Measurements from ENCODE around the gene NOP56.

Gene NOP56

DNA sequence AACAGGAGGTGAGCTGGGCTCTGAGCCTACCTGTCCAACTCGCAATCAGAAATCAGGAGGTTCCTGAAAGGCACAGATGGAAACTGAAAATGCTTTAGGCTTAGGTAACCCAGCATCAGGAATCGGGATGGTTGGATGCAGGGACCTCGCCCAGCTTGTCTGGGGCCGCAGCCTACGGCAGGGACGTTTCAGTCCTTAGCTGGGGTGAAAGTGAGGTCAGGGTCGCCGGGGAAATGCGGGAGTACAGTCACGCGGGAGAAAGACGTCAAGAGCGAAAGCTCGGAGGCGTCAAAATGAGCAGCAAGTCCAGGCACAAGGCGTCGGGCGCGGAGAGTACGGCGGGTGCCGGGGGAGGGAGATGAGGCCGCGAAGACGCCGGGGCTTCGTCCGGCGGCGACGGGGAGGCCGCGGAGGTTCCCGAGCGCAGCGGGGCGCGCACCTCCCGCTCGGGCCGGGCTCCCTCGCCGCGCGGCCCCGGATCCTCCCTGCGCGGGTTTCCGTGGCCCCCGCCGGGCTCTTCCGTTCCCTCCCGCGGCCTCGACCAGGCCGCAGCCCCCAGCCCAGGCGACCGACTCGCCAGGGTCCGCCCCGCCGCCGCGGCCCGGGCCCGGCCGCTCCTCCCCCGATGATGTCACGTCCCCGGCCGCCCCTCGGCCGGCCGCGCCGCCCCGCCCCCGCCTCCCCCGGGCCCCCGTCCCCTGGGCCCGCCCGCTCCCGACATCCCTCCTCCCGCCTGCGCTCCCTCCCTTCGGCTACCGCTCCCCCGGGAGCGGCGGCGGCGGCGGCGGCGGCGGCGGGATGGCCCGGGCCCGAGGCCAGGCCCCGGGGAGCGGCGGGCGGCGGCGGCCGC is 39.8 kb downstream of the NOP56 start, which contains the start of gene EBF4:
TSS of gene EBF4 (plus strand) at position 745 of the 850 bp plus-strand sequence. CDS start 866 bp downstream, outside the sequence.
- DNase-seq (ENCODE audit: low read depth in 1 of 2, low spot score in 1 of 2), result no peak
- Histone ChIP-seq H3K27me3 (ENCODE audit: insufficient read depth, poor library complexity, severe bottlenecking) (peaks cover 42% of the 10 kb centered on the region), H3K27ac (replicated peaks) (no peak within 1 kb of the TSS), H3K4me3 (replicated peaks; ENCODE audit: insufficient read depth, low read length) (peak within 1 kb of the TSS; percentile 9; the same call in 1 of the 2 replicates)
- TF ChIP-seq GABPA (IDR thresholded peaks at IDR 0.05; ENCODE audit: low read depth), result no peak
- no peak for TF ChIP-seq POLR2AphosphoS5 (IDR thresholded peaks at IDR 0.05; ENCODE audit: low read depth)
- no peak for TF ChIP-seq SPI1 (IDR thresholded peaks at IDR 0.05; ENCODE audit: borderline replicate concordance, low read depth)
- TF ChIP-seq, protein P1, sequence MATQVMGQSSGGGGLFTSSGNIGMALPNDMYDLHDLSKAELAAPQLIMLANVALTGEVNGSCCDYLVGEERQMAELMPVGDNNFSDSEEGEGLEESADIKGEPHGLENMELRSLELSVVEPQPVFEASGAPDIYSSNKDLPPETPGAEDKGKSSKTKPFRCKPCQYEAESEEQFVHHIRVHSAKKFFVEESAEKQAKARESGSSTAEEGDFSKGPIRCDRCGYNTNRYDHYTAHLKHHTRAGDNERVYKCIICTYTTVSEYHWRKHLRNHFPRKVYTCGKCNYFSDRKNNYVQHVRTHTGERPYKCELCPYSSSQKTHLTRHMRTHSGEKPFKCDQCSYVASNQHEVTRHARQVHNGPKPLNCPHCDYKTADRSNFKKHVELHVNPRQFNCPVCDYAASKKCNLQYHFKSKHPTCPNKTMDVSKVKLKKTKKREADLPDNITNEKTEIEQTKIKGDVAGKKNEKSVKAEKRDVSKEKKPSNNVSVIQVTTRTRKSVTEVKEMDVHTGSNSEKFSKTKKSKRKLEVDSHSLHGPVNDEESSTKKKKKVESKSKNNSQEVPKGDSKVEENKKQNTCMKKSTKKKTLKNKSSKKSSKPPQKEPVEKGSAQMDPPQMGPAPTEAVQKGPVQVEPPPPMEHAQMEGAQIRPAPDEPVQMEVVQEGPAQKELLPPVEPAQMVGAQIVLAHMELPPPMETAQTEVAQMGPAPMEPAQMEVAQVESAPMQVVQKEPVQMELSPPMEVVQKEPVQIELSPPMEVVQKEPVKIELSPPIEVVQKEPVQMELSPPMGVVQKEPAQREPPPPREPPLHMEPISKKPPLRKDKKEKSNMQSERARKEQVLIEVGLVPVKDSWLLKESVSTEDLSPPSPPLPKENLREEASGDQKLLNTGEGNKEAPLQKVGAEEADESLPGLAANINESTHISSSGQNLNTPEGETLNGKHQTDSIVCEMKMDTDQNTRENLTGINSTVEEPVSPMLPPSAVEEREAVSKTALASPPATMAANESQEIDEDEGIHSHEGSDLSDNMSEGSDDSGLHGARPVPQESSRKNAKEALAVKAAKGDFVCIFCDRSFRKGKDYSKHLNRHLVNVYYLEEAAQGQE (IDR thresholded peaks at IDR 0.05; ENCODE audit: insufficient replicate concordance, low read depth), result no peak
- TF ChIP-seq, protein P2, sequence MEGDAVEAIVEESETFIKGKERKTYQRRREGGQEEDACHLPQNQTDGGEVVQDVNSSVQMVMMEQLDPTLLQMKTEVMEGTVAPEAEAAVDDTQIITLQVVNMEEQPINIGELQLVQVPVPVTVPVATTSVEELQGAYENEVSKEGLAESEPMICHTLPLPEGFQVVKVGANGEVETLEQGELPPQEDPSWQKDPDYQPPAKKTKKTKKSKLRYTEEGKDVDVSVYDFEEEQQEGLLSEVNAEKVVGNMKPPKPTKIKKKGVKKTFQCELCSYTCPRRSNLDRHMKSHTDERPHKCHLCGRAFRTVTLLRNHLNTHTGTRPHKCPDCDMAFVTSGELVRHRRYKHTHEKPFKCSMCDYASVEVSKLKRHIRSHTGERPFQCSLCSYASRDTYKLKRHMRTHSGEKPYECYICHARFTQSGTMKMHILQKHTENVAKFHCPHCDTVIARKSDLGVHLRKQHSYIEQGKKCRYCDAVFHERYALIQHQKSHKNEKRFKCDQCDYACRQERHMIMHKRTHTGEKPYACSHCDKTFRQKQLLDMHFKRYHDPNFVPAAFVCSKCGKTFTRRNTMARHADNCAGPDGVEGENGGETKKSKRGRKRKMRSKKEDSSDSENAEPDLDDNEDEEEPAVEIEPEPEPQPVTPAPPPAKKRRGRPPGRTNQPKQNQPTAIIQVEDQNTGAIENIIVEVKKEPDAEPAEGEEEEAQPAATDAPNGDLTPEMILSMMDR (IDR thresholded peaks at IDR 0.05; ENCODE audit: insufficient read depth, low read length), result no peak

DNA sequence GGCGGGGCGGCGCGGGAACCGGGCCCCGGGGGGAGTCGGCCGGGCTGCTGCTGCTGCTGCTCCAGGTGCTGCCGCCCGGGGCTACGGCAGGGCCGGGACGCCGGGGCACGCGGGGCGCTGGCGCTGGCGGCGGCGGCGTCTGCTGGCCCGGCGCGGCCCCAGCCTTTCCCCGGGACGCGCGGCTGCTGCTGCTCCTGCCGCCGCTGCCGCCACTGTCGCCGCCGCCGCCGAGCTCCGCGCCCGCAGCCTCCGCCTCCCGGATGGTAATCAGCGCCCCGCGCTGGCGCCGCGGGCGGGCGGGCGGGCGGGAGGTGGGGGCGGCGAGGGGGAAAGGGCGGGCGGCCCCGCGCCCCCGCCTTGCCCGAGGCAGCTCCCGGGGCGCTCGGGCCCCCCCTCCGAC is 40.5 kb downstream of the NOP56 start:
- no peak for DNase-seq (ENCODE audit: low read depth in 1 of 2, low spot score in 1 of 2)
- no peak overlapping the region for H3K4me3 ChIP-seq (replicated peaks; ENCODE audit: insufficient read depth, low read length)
- peaks cover 45% of the 10 kb centered on the region for H3K27me3 ChIP-seq (ENCODE audit: insufficient read depth, poor library complexity, severe bottlenecking)

DNA sequence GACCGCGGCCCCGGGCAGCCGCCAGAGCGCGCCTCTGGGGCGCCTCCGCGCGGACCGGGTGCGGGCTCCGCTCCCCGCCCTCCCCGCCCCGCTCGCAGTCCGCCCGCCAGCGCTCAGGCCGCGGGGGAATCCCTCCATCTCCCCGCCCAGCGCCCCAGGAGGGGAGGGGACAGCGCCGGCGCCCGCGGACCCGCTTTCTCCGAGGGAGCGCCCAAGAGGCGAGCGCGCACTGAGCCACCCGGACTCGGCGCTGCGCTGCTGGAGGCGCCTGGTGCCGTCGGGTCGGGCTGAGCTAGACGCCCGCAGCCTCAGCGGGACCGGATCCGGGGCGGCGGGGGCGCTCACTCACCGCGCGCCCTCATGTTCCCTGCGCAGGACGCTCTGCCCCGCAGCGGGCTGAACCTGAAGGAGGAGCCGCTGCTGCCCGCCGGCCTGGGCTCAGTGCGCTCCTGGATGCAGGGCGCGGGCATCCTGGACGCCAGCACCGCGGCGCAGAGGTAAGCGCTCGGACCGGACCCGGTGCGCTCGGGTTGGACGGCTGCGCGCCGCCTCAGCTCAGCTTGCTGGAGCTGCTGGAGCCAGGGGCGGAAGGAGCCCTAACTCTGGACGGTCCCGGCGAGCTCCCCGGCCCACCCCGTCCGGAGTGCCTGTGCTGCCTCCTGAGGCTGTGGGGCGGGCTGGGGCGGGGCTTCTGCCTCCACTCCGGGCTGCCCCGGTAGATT is 41.0 kb downstream of the NOP56 start:
- H3K27ac ChIP-seq (replicated peaks), result no peak overlapping the region
- peaks cover 50% of the 10 kb centered on the region for H3K27me3 ChIP-seq (ENCODE audit: insufficient read depth, poor library complexity, severe bottlenecking)
- H3K4me3 ChIP-seq (replicated peaks; ENCODE audit: insufficient read depth, low read length), result peak overlapping the region; percentile 9; the same call in 1 of the 2 replicates
- TF ChIP-seq, protein P1 (IDR thresholded peaks at IDR 0.05; ENCODE audit: insufficient replicate concordance, low read depth), result no peak
- TF ChIP-seq, protein P2 (IDR thresholded peaks at IDR 0.05; ENCODE audit: insufficient read depth, low read length), result no peak
- TF ChIP-seq SPI1 (IDR thresholded peaks at IDR 0.05; ENCODE audit: borderline replicate concordance, low read depth) (no peak), POLR2AphosphoS5 (IDR thresholded peaks at IDR 0.05; ENCODE audit: low read depth) (no peak)
- DNase-seq (ENCODE audit: low read depth in 1 of 2, low spot score in 1 of 2), result no peak

More for the DNA sequence above, 40.5 kb downstream of the NOP56 start:
- H3K27ac ChIP-seq (replicated peaks), result no peak overlapping the region
- no peak for TF ChIP-seq GABPA (IDR thresholded peaks at IDR 0.05; ENCODE audit: low read depth)
- TF ChIP-seq, protein P1 (IDR thresholded peaks at IDR 0.05; ENCODE audit: insufficient replicate concordance, low read depth), result no peak
- TF ChIP-seq POLR2AphosphoS5 (IDR thresholded peaks at IDR 0.05; ENCODE audit: low read depth), result no peak
- TF ChIP-seq SPI1 (IDR thresholded peaks at IDR 0.05; ENCODE audit: borderline replicate concordance, low read depth), result no peak
